Measurements from ENCODE around the gene AKAP11.

Gene AKAP11

DNA sequence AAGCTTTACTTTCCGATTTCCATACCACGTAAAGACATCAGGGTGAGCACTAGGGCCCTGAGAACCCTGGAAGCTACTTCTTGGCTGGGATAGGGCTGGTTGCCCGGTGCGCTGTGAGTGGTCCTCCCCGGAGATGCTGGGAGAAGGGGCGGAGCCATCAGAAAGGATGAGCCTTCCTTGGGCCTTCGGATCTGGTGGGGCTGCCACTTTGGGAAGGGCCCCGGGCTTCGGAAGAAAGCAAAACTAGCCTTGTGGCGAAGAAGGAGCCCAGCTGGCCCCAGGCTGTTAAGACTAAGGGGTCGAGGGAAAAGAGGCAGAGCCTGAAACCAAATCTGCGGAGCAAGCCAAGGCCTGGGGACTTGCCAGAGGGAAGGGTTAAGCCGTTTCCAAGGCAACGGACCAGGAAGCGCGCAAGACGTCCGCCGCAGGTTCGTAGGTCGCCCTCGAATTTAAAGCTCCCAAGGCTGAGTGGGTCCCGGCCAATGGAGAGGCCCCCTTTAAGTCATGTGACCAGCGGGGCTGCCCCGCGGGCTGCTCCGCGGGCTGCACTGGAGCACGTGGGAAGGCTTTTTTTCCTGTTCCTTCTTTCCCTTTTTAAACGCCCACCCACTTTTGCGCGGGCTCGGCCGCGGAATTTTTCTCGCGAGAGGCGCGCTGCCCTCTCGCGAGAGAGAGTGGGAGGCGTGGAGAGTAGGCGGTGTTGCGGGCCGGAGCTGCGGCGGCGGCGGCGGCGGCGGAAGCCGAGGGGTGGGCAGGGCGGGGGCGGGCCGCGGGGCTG is 426 bp upstream of the AKAP11 start:
- peak; percentile 79 to 91 for DNase-seq (ENCODE audit: low read depth in 1 of 2, low spot score in 1 of 2)

DNA sequence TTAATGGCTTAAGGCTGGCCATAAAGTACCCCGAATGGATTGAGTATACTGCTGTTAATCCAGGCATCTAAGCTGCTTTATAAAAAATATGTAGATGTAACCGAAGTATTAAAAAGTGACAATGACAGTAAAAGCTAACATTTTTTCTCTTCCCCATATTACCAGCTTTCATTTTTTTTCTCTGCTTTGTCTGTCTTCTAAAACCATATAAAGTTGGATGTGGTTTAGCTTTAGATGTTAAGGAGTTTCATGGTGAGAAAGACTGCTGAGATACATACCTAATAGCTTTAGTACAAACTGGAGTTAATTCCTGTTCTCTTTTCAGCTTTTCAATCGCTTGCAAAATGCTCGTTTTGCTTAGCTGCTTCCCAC is 838 bp downstream of the AKAP11 start:
- no peak for DNase-seq (ENCODE audit: low read depth in 1 of 2, low spot score in 1 of 2)

DNA sequence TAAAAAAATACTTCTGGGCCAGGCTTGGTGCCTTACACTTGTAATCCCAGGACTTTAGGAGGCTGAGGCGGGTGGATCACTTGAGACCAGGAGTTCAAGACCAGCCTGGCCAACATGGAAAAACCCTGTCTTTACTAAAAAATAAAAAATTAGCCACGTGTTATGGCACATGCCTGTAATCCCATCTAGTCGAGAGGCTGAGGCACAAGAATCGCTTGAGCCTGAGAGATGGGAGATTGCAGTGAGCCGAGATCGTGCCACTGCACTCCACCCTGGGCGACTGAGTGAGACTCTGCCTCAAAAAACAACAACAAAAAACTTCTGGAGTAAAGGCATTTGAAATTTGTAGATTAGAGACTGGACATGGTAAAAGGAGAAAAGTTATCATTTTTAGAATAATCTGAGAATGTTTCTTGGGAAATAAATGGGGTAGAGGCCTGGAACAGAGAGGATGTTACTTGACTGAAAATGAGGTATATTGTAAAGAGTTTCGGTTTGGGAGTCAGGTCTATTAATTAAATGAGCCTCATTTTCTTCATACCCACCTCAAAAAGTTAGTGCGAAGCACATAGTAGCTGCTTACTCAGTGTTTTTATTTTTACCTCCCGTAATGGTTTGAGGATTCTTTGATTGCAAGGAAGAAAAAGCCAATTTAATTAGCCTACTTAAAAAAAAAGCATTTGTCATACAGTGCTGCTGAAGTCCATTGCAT is 2.6 kb downstream of the AKAP11 start:
- no peak for DNase-seq (ENCODE audit: low read depth in 1 of 2, low spot score in 1 of 2)

DNA sequence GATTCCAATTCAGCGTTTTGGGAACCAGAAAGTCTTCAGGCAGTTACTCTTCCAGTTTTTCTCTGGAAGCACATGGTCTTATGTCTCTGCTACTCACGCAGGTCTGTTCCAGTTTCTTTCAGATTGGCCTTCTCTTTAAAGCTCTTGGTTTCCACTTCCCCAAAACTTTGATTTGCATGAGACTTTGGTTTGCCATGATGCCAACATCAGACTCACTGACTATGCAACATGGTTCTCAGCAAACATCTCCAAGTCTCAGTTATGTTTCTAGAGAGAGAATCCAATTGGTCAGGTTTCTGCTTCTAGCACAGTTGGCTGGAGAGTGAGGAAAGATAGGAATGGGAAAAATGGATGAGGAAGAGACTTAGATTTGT is 3.1 kb downstream of the AKAP11 start:
- DNase-seq (ENCODE audit: low read depth in 1 of 2, low spot score in 1 of 2) = no peak

DNA sequence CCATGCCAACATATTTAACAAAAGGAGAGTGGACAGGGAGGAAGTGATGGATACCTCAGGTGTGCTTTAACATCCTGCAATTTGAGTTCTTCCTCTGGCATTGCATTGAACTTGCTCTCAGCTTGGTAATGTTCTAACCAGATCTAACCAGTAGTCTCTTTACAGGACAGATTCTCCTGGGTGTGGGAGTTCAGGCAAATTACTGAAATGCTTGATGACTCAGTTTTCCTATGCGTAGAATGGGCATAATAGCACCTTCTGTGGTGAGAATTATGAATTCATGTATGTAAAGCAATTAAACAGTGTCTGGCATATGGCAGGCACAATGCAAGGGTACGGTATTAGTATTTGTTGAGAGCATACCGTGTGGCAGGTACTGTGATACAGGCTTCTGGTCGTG is 3.6 kb downstream of the AKAP11 start:
- peak in 1 of 2 donors; percentile 21 for DNase-seq (ENCODE audit: low read depth in 1 of 2, low spot score in 1 of 2)

DNA sequence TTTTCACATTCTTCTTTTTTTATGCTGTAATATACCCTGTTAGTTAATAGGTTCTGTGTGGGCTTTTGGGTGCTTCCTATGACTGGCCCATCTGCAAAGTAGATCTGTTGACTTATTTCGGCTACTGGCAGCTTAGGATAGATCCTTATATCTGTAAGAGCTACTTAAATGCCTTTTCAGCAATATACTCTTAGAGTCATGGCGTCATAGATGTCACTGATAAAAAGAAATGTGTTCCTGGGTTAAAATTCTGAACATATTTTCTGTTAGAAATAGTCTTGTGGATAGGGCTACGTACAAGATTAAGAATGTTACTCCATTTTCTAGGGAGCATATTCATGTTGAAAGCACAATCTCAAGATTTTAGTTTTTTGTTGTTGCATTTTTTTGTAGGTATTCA is 4.7 kb downstream of the AKAP11 start:
- DNase-seq (ENCODE audit: low read depth in 1 of 2, low spot score in 1 of 2) = no peak

DNA sequence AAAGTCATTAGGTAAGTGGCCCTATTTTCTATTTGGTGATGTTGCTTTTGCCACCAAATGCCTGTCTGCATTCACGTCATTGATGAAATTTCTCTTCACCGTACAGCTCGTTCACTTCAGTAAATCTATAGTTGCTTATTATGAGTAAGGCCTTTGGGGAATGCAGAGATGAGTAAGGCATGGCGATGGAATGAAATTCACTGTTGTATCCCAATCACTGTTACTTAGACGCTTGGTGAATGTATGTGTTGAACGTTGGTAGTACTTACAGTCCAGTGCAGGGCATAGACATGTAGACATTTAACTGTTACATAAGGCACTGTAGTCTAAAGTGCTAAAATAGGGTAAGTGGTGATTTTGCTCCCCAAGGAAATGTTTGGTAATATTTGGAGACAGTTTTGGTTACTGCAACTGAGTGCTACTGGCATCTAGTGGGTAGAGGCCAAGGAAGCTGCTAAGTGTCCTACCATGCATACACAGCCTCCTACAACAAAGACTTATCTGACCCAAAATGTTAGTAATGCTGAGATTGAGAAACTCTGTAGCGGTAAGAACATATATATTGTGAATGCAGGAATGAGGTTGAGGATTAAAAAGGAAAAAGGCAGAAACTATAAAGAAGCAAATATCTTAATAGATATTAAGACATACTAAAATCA is 5.8 kb downstream of the AKAP11 start:
- DNase-seq (ENCODE audit: low read depth in 1 of 2, low spot score in 1 of 2) = no peak

DNA sequence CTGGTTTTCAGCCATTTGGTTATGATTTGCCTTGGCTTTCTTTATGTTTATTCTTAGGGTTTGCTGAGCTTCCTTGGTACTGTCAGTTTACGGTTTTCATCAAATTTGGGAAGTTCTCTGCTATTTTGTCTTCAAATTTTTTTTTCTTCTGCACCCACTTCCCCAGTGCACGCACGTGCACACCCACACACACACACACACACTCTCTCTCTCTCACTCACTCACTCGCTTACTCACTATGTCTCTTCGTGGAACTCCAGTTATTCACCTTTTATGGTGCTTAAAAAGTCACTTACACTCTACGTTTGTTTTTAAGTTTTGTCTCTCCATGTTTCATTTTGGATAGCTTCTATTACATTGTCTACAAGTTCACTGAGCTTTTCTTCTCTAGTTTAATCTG is 7.1 kb downstream of the AKAP11 start:
- no peak for DNase-seq (ENCODE audit: low read depth in 1 of 2, low spot score in 1 of 2)

DNA sequence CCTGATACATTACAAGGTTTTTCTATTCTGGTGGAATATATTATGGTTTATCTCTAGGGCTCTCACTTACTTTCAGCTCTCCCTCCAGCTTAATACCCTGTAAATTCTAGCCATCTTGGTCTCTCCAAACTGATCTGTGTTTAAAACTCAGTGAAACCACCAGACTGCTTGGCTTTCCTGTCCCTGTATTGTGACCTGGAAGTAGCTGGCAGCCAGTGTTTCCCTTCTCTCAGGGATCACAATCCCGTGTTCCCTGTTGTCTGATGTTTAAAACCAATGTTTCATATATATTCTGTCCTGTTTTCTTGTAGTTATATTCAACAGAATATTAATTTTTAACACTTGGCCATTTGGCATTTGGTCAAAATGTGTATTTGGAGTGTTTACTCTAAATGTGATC is 8.0 kb downstream of the AKAP11 start:
- no peak for DNase-seq (ENCODE audit: low read depth in 1 of 2, low spot score in 1 of 2)

DNA sequence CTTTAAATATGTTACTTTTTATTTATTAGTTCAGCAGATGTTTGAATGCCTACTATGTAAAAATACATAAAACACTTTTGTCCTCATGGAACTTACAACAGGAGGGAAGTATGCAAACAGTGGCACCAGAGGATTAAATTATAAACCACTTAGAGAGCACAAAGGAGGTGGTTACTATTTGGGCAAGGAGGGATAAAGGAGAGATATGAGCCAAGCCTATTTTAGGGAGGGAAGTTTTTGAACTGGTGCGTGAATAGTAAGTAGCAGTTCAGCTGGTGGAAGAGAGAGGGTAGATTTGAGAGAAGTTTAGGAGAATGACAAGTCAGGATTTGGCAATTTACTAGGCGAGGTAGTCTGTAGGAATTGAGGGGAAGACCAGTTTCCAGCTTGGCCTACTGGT is 8.6 kb downstream of the AKAP11 start:
- DNase-seq (ENCODE audit: low read depth in 1 of 2, low spot score in 1 of 2) = no peak

DNA sequence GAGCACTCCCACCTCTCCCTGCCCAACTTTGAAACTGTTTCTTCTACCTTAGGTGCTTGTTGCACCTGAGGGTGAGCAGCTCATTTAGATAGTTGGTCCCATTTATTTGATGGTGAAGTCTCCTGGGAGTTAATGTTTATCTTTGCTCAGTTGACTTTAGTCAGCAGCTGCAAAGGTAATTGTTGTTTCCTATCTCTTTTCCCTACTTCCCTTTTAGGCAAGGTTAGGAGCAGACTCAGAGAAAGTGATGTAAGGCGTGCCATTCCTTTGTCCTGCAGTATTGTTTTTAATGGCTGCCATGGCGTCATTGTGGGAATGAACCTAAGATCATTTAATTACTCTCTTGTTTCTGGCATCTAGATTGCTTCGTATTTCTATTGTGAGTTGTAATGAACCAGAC is 11.6 kb downstream of the AKAP11 start:
- DNase-seq (ENCODE audit: low read depth in 1 of 2, low spot score in 1 of 2) = no peak

DNA sequence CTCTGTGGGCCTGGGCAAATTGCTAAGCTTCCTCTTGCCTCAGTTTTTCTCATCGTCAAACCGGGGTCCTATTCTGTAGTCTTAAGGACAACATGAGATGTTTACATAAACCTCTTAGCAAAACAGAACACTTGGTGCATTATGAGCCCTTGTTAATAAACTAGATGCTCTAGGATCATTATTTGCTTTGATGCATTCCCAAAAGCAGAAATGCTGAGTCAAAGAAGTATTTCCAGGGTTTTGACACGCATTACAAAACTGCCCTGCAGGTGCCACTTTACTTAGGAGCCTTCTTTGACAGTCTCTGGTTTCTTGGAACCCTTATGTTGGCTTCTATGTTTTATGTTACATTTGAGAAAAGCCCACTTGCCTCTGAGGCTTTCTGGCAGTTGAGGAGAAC is 12.1 kb downstream of the AKAP11 start:
- no peak for DNase-seq (ENCODE audit: low read depth in 1 of 2, low spot score in 1 of 2)

DNA sequence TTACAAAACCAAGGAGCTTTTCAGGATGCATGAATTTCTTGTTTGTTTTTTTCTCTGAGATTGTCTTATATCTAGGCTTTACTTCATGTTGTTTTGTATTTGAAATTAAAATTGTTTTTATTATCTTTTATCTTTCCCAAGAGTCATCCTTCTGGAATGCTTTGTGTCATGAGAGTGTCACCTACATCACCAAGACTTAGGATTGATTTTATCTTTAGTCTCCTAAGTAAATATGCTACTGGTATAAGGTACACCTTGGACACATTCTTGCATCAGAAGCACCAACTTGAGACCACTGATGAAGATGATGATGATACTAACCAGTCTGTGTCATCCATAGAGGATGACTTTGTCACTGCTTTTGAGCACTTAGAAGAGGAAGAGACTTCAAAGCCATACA is 26.4 kb downstream of the AKAP11 start:
- DNase-seq (ENCODE audit: low read depth in 1 of 2, low spot score in 1 of 2) = no peak

DNA sequence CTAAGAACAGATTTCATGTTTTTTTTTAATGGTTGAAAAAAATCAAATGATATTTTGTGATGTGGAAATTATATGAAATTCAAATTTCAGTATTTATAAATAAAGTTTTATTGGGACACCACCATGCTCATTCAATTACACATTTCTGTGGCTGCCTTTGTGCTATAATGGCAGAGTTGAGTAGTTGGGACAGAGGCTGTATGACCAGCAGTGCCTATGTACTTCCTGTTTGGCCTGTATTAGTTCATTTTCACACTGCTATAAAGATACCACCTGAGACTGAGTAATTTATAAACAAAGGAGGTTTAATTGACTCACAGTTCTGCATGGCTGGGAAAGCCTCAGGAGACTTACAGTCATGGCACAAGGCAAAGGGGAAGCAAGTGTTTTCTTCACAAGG is 33.6 kb downstream of the AKAP11 start:
- no peak for DNase-seq (ENCODE audit: low read depth in 1 of 2, low spot score in 1 of 2)

DNA sequence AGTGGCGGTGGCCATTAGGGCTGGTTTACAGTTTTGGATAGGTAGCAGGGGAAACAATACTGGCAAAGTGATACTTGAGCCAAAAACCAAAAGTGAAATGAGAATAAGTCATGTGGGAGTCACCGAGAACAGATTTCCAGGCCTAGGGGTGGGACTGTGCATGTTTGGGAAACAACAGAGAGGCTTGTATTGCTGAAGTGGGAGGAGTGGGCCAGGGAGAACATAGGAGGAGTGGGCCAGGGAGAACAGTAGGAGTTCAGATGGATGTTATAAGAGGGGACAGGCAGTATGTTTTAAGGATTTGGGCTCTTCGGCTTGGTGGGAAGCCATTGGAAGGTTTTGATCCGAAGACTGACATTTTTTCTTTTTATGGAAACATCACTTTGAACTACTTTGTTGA is 35.5 kb downstream of the AKAP11 start:
- DNase-seq (ENCODE audit: low read depth in 1 of 2, low spot score in 1 of 2) = no peak

DNA sequence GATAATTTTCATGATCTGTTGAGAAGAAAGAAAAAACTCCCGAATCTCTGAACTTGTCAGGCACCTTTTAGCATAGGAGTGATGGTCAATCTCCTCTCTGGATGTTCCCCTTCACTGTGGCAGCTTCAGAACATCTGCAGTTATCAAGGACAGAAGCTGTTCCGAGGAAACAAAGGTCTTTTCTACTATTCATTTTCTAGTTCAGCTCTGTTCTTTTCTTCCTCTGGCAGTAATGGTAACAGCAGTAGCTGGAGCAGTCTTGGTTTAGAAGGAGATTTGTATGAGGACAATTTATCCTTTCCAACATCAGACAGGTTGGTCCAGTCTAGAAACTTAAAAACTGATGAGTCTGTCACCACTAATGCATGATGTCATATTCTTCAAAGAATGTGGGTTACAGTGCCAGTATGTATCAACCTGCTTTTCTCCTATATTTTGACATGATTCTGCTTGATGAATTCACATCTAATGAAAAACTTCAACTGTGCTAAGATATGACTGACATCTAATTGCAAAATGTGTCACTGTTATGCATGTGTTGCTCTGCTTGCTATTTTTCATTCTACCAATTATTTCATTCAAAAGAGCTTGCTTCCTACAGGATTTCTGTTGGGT is 41.0 kb downstream of the AKAP11 start:
- no peak for DNase-seq (ENCODE audit: low read depth in 1 of 2, low spot score in 1 of 2)

DNA sequence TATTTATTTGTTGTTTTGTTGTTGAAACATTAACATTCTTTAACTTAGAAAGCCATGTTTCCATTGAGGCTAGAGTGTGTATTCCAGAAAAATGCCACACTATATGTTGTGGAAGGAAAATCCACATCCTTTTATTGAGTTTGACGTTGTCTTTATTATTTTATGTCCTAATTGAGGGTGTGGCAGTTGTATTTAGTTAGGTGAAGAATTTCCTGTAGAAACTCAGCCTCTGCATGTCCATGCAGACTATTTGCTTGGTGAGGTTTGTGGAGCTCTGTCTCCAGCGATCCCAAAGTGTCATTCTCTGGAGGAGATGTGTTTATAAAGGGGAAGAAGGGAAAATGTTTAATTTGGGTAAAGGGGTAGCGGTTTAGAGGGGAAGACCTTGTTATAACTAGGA is 46.6 kb downstream of the AKAP11 start:
- DNase-seq (ENCODE audit: low read depth in 1 of 2, low spot score in 1 of 2) = no peak

DNA sequence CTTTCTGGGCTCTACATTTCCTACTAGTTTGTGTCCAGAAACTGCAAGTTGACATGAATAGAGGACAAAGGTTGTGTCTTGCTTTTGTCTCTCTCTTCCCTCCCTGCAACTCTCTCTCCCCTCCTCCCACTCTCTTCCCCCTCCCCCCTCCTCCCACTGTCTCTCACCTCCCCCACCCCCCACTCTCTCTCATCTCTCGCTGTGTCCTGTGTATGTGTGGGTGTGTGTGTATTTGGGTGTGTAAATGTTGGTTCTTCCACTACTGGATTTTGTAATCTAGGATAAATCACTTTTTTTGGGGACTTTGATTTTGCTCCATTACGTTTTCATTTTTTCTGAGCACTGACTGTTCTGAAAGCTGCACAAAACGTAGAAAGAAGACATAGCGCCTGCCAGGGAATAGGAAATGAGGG is 48.4 kb downstream of the AKAP11 start:
- no peak for DNase-seq (ENCODE audit: low read depth in 1 of 2, low spot score in 1 of 2)

DNA sequence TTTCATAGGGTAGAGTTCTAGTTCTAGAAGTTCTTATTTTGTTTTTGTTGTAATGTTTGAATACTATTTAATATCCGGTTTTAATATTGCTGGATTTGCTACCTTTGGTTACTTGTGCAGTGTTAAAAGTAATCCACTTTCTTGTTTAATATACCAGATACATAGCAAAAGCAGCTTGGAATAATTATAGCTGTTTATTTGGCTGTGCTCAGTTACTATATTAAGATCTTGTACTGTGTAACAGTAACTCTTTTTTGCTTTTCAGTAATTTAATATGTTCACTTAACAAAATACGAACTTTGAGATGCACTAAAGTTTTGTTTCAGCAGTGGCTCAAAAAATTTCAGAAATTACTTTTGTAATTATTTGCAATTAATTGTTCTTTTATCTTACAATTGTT is 50.9 kb downstream of the AKAP11 start:
- no peak for DNase-seq (ENCODE audit: low read depth in 1 of 2, low spot score in 1 of 2)

DNA sequence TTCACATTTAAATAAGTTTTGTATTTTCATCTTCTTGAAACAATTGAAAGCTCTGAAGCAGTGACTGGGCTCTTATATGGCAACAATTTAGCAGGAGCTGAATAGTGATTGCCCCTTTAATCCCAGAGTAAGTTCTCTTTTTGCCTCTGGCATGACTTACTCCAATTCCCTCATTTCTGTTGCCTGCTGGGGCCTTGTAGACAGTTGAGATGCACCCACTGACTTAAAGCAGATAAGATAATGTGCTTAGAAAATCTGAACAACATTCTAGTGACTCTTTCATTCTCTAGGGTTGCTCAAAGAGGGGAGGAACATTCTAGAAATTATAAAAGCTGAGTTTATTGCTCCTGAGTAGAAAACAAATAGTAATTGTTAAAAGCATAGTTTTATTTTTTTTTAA is 52.8 kb downstream of the AKAP11 start:
- no peak for DNase-seq (ENCODE audit: low read depth in 1 of 2, low spot score in 1 of 2)

DNA sequence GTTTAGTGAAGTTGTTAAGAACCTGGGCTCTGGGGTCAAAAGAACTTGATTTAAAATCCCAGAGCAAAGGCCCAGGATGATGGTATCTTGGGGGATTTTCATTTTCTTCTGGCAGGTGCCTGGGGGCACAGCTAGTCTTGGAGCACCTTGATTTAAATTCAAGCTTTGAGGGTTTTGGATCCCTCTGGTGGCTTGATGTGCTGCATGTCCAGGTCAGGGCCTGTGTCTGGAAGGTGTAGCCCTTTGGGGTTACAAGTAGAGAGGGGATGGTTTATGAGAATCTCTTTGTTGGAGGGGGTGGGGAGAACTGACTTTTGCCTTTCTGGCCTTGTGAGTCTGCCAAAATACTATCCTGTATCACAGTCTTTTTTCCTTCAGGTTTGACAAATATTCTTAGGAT is 55.8 kb downstream of the AKAP11 start:
- DNase-seq (ENCODE audit: low read depth in 1 of 2, low spot score in 1 of 2) = no peak

DNA sequence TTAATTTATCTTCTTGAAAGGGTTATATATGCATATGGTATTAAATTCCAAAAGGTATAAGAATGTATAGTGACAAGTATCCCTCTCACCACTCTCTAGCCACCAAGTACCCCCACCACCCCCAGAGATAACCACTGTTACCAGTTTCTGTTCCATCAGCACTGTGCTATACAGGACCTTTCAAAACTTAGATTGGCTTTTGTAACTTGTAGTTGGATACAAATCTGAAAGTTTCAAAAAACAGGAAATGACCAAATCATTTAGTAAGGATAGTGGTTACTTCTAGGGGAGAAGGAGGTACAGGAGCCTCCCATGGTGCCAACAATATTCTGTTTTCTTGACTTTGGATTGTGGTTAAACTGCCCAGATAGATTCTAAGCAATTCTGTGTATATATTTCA is 56.7 kb downstream of the AKAP11 start:
- no peak for DNase-seq (ENCODE audit: low read depth in 1 of 2, low spot score in 1 of 2)
